GM23338 (cell line): ENCODE measurements around the gene UHMK1.

Experiments
- CREB1 ChIP-seq: fragments of 250-450 bp; sonication (Bioruptor Pico); IDR thresholded peaks from 2 replicates; pipeline ENCODE4 v1.5.0; 2020; ENCODE audit warnings: low read depth, mild to moderate bottlenecking, moderate library complexity
- CTCF ChIP-seq, 2 experiments: fragments of 200-600 bp in 1 of 2; sonication (generic) in 1 of 2; conservative IDR thresholded peaks; 2 replicates each; pipeline versions ENCODE4 v1.5.1 to v1.6.1; 2016 to 2017; ENCODE audit warnings: antibody characterized with exemption in 2 of 2, low read depth in 2 of 2, mild to moderate bottlenecking in 2 of 2, moderate library complexity in 1 of 2
- EZH2phosphoT487 ChIP-seq: fragments of 200-600 bp; sonication (generic); IDR thresholded peaks from one replicate; pipeline ENCODE4 v1.8.1; 2018; ENCODE audit warnings: antibody characterized with exemption; ENCODE audit not compliant: unreplicated experiment
- REST ChIP-seq: IDR thresholded peaks from one replicate; pipeline ENCODE4 v1.6.1; 2018; ENCODE audit warnings: antibody characterized with exemption; ENCODE audit not compliant: unreplicated experiment

DNA sequence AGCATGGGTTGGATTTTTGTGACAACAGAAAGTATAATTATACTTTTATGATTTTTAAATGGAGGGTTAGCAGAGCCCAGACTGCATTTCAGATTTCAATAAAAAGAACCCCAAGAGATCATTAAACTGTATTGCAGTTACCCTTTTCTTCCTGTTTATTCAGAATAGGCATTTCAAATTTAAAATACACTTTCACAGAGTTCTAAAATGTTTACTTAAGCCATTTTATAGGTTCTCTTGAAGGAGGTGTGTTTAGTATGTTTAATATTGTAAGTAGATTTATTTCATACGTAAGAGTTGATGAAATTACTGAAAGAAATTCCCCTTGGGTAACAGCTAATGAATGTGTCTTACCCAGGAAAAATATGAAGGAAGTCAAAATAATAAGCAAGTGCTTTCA lies 81.3 kb downstream of the UHMK1 start:
- TF ChIP-seq CTCF (conservative IDR thresholded peaks at IDR 0.05; ENCODE audit: low read depth in 2 of 2), result no peak
- TF ChIP-seq REST, result no peak
- no peak for TF ChIP-seq EZH2phosphoT487
- TF ChIP-seq CREB1, result no peak
